Upper lobe of right lung (tissue), 1 donor: ENCODE measurements around the gene MYOD1. TPM values are rescaled to one million over a fixed set of nuclear protein-coding genes. Genes with fewer than 3 reads are reported as not detected.
A peak's percentile ranks its signal among the peaks of the same experiment; 100 is the strongest.

Experiments
- ATAC-seq: fragments of 200-7000 bp; cut with Tn5 transposase; one replicate; pipeline ENCODE4 v1.9.1; 2020; ENCODE audit warnings: mild to moderate bottlenecking, moderate library complexity
- DNase-seq: peaks from one replicate; pipeline ENCODE4 v3.0.0-alpha.2; 2020
- H3K27ac ChIP-seq: fragments of 200-600 bp; one replicate; pipeline ENCODE4 v1.8.0; 2022
- H3K27me3 ChIP-seq: fragments of 200-600 bp; one replicate; pipeline ENCODE4 v1.8.0; 2022; ENCODE audit warnings: mild to moderate bottlenecking
- H3K36me3 ChIP-seq: fragments of 200-600 bp; one replicate; pipeline ENCODE4 v1.8.0; 2022
- H3K4me1 ChIP-seq: fragments of 200-600 bp; one replicate; pipeline ENCODE4 v1.8.0; 2022
- H3K4me3 ChIP-seq: fragments of 200-600 bp; one replicate; pipeline ENCODE4 v1.8.0; 2022; ENCODE audit warnings: mild to moderate bottlenecking
- H3K9me3 ChIP-seq: fragments of 200-600 bp; one replicate; pipeline ENCODE4 v1.8.0; 2022
- CTCF ChIP-seq: fragments of 200-600 bp; IDR thresholded peaks from one replicate; pipeline ENCODE4 v1.8.0; 2022; ENCODE audit warnings: antibody characterized with exemption
- intact Hi-C: fragments of 100-400 bp; cut with DNase I; formaldehyde crosslinking; loops from one replicate; pipeline ENCODE4 v1.11.0; 2022
- total RNA-seq: library from RNA; stranded (reverse); fragmentation: NEBNext Ultra II Directional; extraction: Animal tissue kit (Norgen Biotek cat#: 25700); gene quantifications from one replicate; pipeline ENCODE4 v1.2.1, GENCODE V29; 2021
- donor health status: DM: no; HTN: yes; CAD: no; lungs with severe emphysema.

MYOD1 gene
- total RNA-seq, 1 donor from 2014 or later: not detected

- peaks cover 3% of the 10 kb centered on the region for H3K4me1 ChIP-seq
- H3K9me3 ChIP-seq: no peaks in the 10 kb centered on the region
- TF ChIP-seq CTCF: no peak
- no peak overlapping the region for H3K4me3 ChIP-seq
- ATAC-seq: no peak
- H3K27me3 ChIP-seq: peaks cover 65% of the 10 kb centered on the region
- no peaks in the 10 kb centered on the region for H3K36me3 ChIP-seq
- DNase-seq: no peak
- H3K27ac ChIP-seq: no peak overlapping the region
- intact Hi-C loops: loop anchor here (2.0 kb wide), 1 partner anchor 246 kb away; no protein-coding TSS in a partner anchor
Measured at GRCh38 chr11:17733261-17733660, 13.9 kb downstream of the MYOD1 start.

GRCh38 chr11:17734418-17734911 lies 15.1 kb downstream of the MYOD1 start, which contains the start of gene KCNC1:
Gene KCNC1, plus strand, starts transcription at chr11:17734781. Its CDS starts 1,222 bp downstream, at chr11:17736003.
- H3K27ac ChIP-seq: no peak within 1 kb of the TSS
- peaks cover 74% of the 10 kb centered on the region for H3K27me3 ChIP-seq
- H3K4me3 ChIP-seq: peak within 1 kb of the TSS; percentile 40
- ATAC-seq (peak; percentile 32), DNase-seq (peak; percentile 67)
- no peak for TF ChIP-seq CTCF
- no peaks in the 10 kb centered on the region for H3K9me3 ChIP-seq
- no peaks in the 10 kb centered on the region for H3K36me3 ChIP-seq
- intact Hi-C loops: no loop called here
- peaks cover 3% of the 10 kb centered on the region for H3K4me1 ChIP-seq

- peak; percentile 84 for DNase-seq
- Histone ChIP-seq H3K36me3 (no peaks in the 10 kb centered on the region), H3K27me3 (peaks cover 67% of the 10 kb centered on the region), H3K4me3 (peak overlapping the region; percentile 21), H3K9me3 (no peaks in the 10 kb centered on the region), H3K27ac (no peak overlapping the region), H3K4me1 (peaks cover 3% of the 10 kb centered on the region)
- intact Hi-C loops: no loop called here
- ATAC-seq: peak; percentile 80
- TF ChIP-seq CTCF: no peak
Measured at GRCh38 chr11:17734986-17735817, 15.8 kb downstream of the MYOD1 start.

- Histone ChIP-seq H3K27ac (no peak overlapping the region), H3K36me3 (no peaks in the 10 kb centered on the region), H3K9me3 (no peaks in the 10 kb centered on the region), H3K27me3 (peaks cover 68% of the 10 kb centered on the region), H3K4me1 (peaks cover 3% of the 10 kb centered on the region), H3K4me3 (no peak overlapping the region)
- TF ChIP-seq CTCF: peak; percentile 14
- ATAC-seq (no peak), DNase-seq (peak; percentile 47)
- intact Hi-C loops: no loop called here
Measured at GRCh38 chr11:17735818-17736578, 16.6 kb downstream of the MYOD1 start.

- ATAC-seq (no peak), DNase-seq (no peak)
Measured at GRCh38 chr11:17736579-17736893, 17.2 kb downstream of the MYOD1 start.

More at GRCh38 chr11:17736579-17736893, 17.2 kb downstream of the MYOD1 start:
- Histone ChIP-seq H3K27ac (no peak overlapping the region), H3K4me3 (no peak overlapping the region), H3K36me3 (no peaks in the 10 kb centered on the region), H3K9me3 (no peaks in the 10 kb centered on the region), H3K4me1 (peaks cover 3% of the 10 kb centered on the region), H3K27me3 (peaks cover 67% of the 10 kb centered on the region)
- intact Hi-C loops: no loop called here
- no peak for TF ChIP-seq CTCF
